ENCODE data around the gene NEURL4. TPM values are rescaled to one million over a fixed set of nuclear protein-coding genes. Genes with fewer than 3 reads are reported as not detected.

Gene NEURL4
- total RNA-seq, 4 donors from 2014 or later = 27.8 to 109 (median 35.0) TPM

DNA sequence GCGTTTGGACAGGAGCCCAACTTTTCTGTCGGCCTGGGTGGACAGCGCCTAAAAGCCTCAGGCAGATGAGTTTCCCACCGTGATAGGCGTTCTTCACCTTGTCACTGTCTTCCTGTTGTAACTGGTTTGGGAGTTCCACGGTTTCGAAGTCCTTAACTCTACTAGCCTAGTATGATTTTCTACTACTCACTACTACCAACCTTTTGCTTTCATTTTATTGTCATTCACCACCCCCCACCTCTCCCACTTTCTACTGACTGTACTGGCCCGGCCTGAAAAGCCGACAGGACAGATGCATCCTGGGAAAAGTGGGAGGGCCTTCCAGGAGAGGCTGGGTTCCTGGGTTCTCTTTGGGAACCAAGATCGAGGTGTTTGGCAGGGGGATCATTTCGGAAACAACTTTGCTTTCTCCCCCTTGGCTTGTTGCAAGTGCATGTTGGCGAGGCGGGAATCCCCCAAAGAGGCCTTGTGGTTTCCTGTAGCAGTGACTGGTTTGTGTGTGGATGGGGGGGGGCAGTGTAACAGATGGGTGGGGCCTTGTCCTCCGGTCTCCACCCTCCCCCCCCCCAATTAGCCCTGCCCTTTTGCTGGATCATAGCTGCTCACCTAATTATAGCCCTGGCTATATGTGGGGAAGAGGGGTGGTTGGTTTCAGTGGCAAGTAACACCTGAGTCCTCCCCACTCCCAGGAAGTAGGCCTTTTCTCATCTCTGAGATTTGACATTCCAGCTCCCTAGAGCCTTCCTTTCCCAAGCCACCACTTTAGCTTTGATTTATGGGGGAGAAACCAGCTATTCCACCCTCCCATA lies 20.3 kb downstream of the NEURL4 start:
- TF ChIP-seq, protein P1, sequence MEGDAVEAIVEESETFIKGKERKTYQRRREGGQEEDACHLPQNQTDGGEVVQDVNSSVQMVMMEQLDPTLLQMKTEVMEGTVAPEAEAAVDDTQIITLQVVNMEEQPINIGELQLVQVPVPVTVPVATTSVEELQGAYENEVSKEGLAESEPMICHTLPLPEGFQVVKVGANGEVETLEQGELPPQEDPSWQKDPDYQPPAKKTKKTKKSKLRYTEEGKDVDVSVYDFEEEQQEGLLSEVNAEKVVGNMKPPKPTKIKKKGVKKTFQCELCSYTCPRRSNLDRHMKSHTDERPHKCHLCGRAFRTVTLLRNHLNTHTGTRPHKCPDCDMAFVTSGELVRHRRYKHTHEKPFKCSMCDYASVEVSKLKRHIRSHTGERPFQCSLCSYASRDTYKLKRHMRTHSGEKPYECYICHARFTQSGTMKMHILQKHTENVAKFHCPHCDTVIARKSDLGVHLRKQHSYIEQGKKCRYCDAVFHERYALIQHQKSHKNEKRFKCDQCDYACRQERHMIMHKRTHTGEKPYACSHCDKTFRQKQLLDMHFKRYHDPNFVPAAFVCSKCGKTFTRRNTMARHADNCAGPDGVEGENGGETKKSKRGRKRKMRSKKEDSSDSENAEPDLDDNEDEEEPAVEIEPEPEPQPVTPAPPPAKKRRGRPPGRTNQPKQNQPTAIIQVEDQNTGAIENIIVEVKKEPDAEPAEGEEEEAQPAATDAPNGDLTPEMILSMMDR (IDR thresholded peaks at IDR 0.05) = no peak
- TF ChIP-seq POLR2AphosphoS5 (IDR thresholded peaks at IDR 0.05) (peak; percentile 61 to 74 (median 66)), POLR2A (IDR thresholded peaks at IDR 0.05) (peak; percentile 61), EP300 (IDR thresholded peaks at IDR 0.05; ENCODE audit: low read depth) (no peak)
- Histone ChIP-seq H3K36me3 (peaks cover 0 to 38% (median 18%) of the 10 kb centered on the region in 4 donors), H3K9me3 (no peaks in the 10 kb centered on the region), H3K27me3 (no peaks in the 10 kb centered on the region), H3K4me3 (peak overlapping the region; percentile 85 to 99 (median 96)), H3K4me1 (peaks cover 16 to 42% (median 26%) of the 10 kb centered on the region in 4 donors), H3K27ac (peak overlapping the region; percentile 99 to 100 (median 100))
- in situ Hi-C loops (cut with MboI; ENCODE audit: low pct_ligation_motif_present in 1 of 4, low pct_unique_long_range_greater_than_20kb in 1 of 4, low sequenced_read_pairs in 3 of 4) = no loop called here
- WGBS, 2 donors (ENCODE audit: low coverage in 1 of 2) = 0% methylated on average over 8 to 14 of the region's 14 CpGs
- peak; percentile 89 for DNase-seq
- intact Hi-C loops (cut with DNase I; ENCODE audit: low total_unique reads) = no loop called here

DNA sequence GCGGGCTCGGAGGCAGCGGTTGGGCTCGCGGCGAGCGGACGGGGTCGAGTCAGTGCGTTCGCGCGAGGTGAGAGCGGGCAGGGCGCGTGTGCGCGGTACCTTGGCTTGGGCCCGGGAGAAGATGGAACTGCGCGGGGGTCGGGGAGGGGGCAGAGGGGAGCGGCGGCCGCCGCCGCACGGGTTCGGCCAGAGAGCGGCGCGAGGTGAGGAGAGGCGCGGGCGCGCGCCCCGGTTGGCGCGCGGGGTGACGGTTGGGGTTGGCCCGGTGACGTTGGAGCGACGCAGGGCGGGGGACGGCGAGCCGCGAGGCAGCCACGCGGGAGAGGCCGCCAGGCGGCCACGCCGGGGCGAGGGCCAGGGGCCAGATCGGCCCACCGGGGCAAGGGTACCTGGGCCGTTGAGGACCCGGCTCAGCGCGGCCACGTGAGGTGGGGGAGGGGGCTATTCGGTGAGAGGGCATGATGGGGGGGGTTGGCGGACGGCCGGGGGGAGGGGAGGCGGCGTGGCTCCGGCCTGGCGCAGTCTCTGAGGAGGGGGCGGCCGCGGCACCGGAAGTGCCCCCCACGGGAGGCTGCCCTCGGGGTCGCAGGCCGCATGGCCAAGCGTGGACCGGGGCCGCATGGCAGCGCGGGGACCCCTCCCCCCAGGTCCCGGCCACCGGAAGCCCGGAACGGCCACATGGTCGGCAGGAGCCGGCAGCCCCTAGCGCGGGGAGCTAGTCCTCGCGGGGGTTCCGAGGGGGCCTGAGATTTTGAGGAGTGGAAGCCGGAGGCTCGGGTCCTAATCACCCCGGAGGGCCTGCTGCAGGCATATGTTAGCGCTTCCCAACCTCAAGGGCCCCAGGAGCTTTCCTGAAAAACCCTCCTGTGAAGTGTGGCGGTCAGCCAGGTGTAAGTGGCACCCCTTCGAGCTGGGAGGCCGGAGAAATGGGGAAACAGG lies 21.2 kb downstream of the NEURL4 start:
- 1% methylated on average over 50 of the region's 104 CpGs; no CpG with 5 or more reads in 1 of the 2 donors for WGBS, 2 donors (ENCODE audit: low coverage in 1 of 2)
- Histone ChIP-seq H3K4me3 (peak overlapping the region; percentile 85 to 99 (median 96)), H3K27ac (peak overlapping the region; percentile 99 to 100 (median 100)), H3K27me3 (no peaks in the 10 kb centered on the region), H3K36me3 (peaks cover 0 to 32% (median 15%) of the 10 kb centered on the region in 4 donors), H3K9me3 (no peaks in the 10 kb centered on the region), H3K4me1 (peaks cover 11 to 33% (median 24%) of the 10 kb centered on the region in 4 donors)
- in situ Hi-C loops (cut with MboI; ENCODE audit: low pct_ligation_motif_present in 1 of 4, low pct_unique_long_range_greater_than_20kb in 1 of 4, low sequenced_read_pairs in 3 of 4) = no loop called here
- peak; percentile 60 for DNase-seq
- intact Hi-C loops (cut with DNase I; ENCODE audit: low total_unique reads) = no loop called here
- TF ChIP-seq, protein P1 (IDR thresholded peaks at IDR 0.05) = peak in 1 of 5 experiments; percentile 28
- no peak for TF ChIP-seq POLR2AphosphoS5 (IDR thresholded peaks at IDR 0.05)

DNA sequence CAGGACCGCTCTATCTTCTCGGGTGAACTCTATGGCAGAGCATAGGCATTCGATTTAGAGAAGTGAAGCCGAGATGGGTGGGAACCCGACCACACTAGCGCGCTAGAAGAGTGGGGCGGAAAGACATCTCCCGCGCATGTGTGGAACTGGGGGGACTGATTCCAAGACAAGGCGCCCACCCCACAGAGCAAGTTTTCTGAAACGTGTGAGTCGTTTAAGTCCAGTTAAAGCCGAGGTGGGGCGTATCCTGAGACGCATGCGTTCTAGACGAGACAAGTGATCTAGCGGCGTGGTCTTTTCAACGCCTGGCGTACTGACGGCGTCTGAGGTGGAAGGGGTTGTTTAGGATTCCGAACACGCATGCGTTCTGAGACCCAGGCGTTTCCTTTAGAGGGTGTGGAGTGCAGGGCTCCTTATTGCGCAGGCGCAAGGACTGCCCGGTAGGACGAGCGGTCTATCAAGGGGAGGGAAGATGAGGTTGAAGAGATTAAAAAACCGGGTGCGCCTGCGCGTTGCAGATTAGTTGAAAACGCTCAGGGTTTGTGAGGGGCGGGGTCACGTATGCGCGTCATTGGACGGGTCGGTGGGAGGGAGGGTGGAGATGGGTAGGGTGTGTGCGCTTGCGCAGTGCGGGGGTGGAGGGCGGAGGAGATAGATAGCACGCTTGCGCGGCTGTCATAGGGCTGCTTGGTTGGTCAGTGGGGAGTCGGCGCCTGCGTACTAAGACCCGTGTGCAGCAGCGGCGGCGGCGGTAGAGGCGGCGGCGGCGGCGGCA lies 22.0 kb downstream of the NEURL4 start, which contains the start of gene EIF5A:
Gene EIF5A (plus strand): TSS at position 718 of the 775 bp plus-strand sequence. CDS start 2,008 bp downstream, outside the sequence.
- in situ Hi-C loops (cut with MboI; ENCODE audit: low pct_ligation_motif_present in 1 of 4, low pct_unique_long_range_greater_than_20kb in 1 of 4, low sequenced_read_pairs in 3 of 4) (no loop called here), intact Hi-C loops (cut with DNase I; ENCODE audit: low total_unique reads) (no loop called here)
- Histone ChIP-seq H3K4me1 (peaks cover 11 to 30% (median 24%) of the 10 kb centered on the region in 4 donors), H3K4me3 (peak within 1 kb of the TSS; percentile 85 to 99 (median 96)), H3K9me3 (no peaks in the 10 kb centered on the region), H3K27ac (peak within 1 kb of the TSS; percentile 99 to 100 (median 100)), H3K36me3 (peaks cover 0 to 23% (median 12%) of the 10 kb centered on the region in 4 donors), H3K27me3 (no peaks in the 10 kb centered on the region)
- DNase-seq = peak; percentile 100
- TF ChIP-seq POLR2A (IDR thresholded peaks at IDR 0.05) = peak; percentile 89
- TF ChIP-seq, protein P1 (IDR thresholded peaks at IDR 0.05) = no peak
- TF ChIP-seq EP300 (IDR thresholded peaks at IDR 0.05; ENCODE audit: low read depth) = no peak
- TF ChIP-seq POLR2AphosphoS5 (IDR thresholded peaks at IDR 0.05) = peak; percentile 93 to 97 (median 94)
- whole genome bisulfite sequencing, 2 donors (ENCODE audit: low coverage in 1 of 2) = 1% methylated on average over 64 of the region's 64 CpGs; no CpG with 5 or more reads in 1 of the 2 donors
